ENCODE results near the gene TOX2.

DNA sequence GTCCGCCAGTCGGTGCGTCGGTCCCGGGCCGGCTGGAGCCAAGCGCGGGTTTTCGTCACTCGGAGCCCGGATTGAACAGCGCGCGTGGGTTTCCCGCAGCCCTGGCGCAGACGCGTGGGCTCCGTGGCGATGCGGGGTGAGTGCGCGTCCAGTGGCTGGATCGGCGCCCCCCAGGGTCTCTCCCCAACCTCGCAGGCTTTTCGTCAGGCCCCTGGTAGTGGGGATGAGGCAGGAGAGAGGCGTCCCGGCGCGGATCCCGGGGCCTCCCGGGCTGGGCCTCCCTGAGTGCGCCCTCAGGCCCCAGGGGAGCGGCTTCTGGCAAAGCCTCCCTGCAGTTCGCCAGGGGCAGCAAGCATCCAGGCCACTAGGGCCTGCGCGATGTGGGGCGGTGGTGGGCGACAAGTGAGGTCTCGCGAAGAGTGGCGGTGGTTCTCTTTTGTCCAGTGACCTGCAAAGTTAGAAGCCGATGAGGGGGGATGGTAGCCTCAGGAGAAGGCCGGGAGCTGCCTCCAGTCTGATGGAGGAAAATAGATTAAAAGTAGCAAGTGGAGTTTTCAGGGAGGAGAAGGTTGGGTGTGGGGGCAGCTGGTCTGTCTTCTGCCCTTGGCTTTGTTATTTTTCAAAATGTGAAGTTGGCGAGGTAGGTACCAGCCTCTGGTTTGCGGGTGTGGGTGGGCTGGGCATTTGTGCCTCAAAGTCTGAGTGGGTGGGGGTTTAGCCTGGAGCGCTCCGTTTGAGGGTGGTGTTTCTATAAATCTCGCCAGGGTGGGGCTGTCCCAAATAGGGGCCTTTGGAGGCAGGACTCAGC is 1.6 kb downstream of the TOX2 start:
- TF ChIP-seq, protein P1, sequence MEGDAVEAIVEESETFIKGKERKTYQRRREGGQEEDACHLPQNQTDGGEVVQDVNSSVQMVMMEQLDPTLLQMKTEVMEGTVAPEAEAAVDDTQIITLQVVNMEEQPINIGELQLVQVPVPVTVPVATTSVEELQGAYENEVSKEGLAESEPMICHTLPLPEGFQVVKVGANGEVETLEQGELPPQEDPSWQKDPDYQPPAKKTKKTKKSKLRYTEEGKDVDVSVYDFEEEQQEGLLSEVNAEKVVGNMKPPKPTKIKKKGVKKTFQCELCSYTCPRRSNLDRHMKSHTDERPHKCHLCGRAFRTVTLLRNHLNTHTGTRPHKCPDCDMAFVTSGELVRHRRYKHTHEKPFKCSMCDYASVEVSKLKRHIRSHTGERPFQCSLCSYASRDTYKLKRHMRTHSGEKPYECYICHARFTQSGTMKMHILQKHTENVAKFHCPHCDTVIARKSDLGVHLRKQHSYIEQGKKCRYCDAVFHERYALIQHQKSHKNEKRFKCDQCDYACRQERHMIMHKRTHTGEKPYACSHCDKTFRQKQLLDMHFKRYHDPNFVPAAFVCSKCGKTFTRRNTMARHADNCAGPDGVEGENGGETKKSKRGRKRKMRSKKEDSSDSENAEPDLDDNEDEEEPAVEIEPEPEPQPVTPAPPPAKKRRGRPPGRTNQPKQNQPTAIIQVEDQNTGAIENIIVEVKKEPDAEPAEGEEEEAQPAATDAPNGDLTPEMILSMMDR (IDR thresholded peaks at IDR 0.05) = no peak
- TF ChIP-seq POLR2A (IDR thresholded peaks at IDR 0.05) = no peak
